Panc1 (cell line): ENCODE measurements around the gene KCNB1. TPM values are rescaled to one million over a fixed set of nuclear protein-coding genes. Genes with fewer than 3 reads are reported as not detected.

Experiments used
- ATAC-seq: fragments of 200-7000 bp; cut with Tn5 transposase; 2 replicates; pipeline ENCODE4 v1.9.1; 2020; ENCODE audit warnings: mild to moderate bottlenecking, moderate library complexity
- BruUV-seq: library from RNA; stranded (reverse); fragments of 400-500 nt; replicated peaks from 2 replicates; lab custom pipeline; 2021; lab: Mats Ljungman, UMichigan
- CTCF ChIA-PET: fragments of 300-600 bp; sonication (Branson Sonifier 250); formaldehyde crosslinking; loops from one replicate; lab custom pipeline; 2022; ENCODE audit warnings: antibody characterized with exemption; lab: Charles Lee
- POLR2A ChIA-PET: fragments of 300-600 bp; sonication (Branson Sonifier 250); formaldehyde crosslinking; loops from one replicate; lab custom pipeline; 2022; ENCODE audit warnings: antibody characterized with exemption; lab: Charles Lee
- DNase-seq: peaks from one replicate; pipeline ENCODE4 v3.0.0-alpha.2; 2010; ENCODE audit warnings: low read depth, low spot score
- H3K27ac ChIP-seq: 2 replicates; pipeline ENCODE4 v1.5.1; 2011; ENCODE audit warnings: mild to moderate bottlenecking, low read length, inconsistent platforms
- H3K27me3 ChIP-seq: fragments of 200-500 bp; sonication (Bioruptor generic); 2 replicates; pipeline ENCODE4 v1.6.0; 2014; ENCODE audit warnings: low read length, inconsistent platforms; ENCODE audit not compliant: control insufficient read depth, insufficient read depth
- H3K36me3 ChIP-seq: fragments of 200-500 bp; sonication (Bioruptor generic); 2 replicates; pipeline ENCODE4 v1.5.1; 2014; ENCODE audit warnings: inconsistent platforms, mild to moderate bottlenecking, low read length, moderate library complexity; ENCODE audit not compliant: control insufficient read depth, insufficient read depth
- H3K4me1 ChIP-seq: 2 replicates; pipeline ENCODE4 v1.5.1; 2011; ENCODE audit warnings: inconsistent platforms, mild to moderate bottlenecking, low read length, moderate library complexity; ENCODE audit not compliant: control insufficient read depth, insufficient read depth
- H3K4me3 ChIP-seq, 2 experiments: 2 replicates each; pipeline ENCODE4 v1.5.1; 2011 to 2012; ENCODE audit warnings: low read depth in 2 of 2, low read length in 2 of 2, mild to moderate bottlenecking in 2 of 2, inconsistent platforms in 1 of 2, moderate library complexity in 1 of 2
- H3K9me3 ChIP-seq: fragments of 200-500 bp; sonication (Bioruptor generic); 2 replicates; pipeline ENCODE4 v1.5.1; 2014; ENCODE audit warnings: low read depth, mild to moderate bottlenecking, inconsistent platforms, low read length, moderate library complexity; ENCODE audit not compliant: control insufficient read depth, insufficient read depth
- POLR2AphosphoS5 ChIP-seq: IDR thresholded peaks from 2 replicates; pipeline ENCODE4 v1.6.1; 2012; ENCODE audit warnings: mild to moderate bottlenecking, low read depth, low read length, moderate library complexity
- SIN3A ChIP-seq: IDR thresholded peaks from 2 replicates; pipeline ENCODE4 v1.6.1; 2012; ENCODE audit warnings: low read depth, mild to moderate bottlenecking, low read length, moderate library complexity, borderline replicate concordance; ENCODE audit not compliant: insufficient read depth
- TCF7L2 ChIP-seq: IDR thresholded peaks from 2 replicates; pipeline ENCODE4 v1.6.1; 2011; ENCODE audit warnings: mild to moderate bottlenecking, low read depth, low read length, inconsistent platforms
- in situ Hi-C: cut with HindIII; loops from 2 replicates; pipeline ENCODE4 v1.10.0; 2016; ENCODE audit warnings: low sequenced_read_pairs, low pct_unique_long_range_greater_than_20kb
- intact Hi-C: fragments of 100-400 bp; cut with micrococcal nuclease; formaldehyde crosslinking; loops from one replicate; pipeline ENCODE4 v1.10.0; 2022; ENCODE audit not compliant: unreplicated experiment
- total RNA-seq: library from RNA; stranded (reverse); gene quantifications from one replicate; pipeline ENCODE4 v1.2.1, GENCODE V29; 2021; ENCODE audit not compliant: unreplicated experiment
- TF ChIP-seq, protein P1 (sequence below), 2 experiments: IDR thresholded peaks; 2 replicates each; pipeline ENCODE4 v1.6.1; 2011 to 2012; ENCODE audit warnings: low read depth in 2 of 2, control low read depth in 1 of 2, low read length in 1 of 2, mild to moderate bottlenecking in 1 of 2, moderate library complexity in 1 of 2; ENCODE audit not compliant: insufficient read depth in 1 of 2
- TF ChIP-seq, protein P2 (sequence below): fragments of 450-650 bp; IDR thresholded peaks from 2 replicates; pipeline ENCODE4 v1.5.1; 2017; ENCODE audit warnings: mild to moderate bottlenecking

Gene KCNB1
- total RNA-seq, 1 experiment from 2014 or later, result 11.1 TPM

DNA sequence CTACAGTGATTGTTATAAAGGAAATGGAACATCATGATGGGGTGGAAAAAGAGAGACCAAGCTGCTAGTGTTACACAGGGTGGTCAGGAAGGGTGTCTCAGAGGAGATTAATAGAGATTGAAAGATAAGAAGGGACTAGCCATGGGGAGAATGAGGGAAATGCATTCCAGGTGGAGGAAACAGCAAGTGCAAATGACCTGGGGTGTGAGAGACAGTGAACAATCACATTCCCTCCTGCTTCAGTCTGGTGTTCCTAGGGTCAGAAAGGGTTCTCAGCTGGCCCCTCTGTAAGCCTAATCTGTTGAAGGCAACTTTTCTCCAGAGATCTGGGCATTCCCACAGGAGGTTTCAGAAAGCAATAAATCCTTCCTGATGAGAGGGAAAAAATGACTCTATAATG is 3.6 kb upstream of the KCNB1 start:
- ChIA-PET CTCF (interaction anchor here (0.9 kb wide), 1 partner anchor 55 kb away, joined by 3 read pairs; no protein-coding TSS in a partner anchor), POLR2A (no interaction called here)
- H3K27ac ChIP-seq, result no peak overlapping the region
- no peak overlapping the region for H3K4me3 ChIP-seq
- DNase-seq (no peak), ATAC-seq (no peak)
- in situ Hi-C loops, result no loop called here
- TF ChIP-seq, protein P1, sequence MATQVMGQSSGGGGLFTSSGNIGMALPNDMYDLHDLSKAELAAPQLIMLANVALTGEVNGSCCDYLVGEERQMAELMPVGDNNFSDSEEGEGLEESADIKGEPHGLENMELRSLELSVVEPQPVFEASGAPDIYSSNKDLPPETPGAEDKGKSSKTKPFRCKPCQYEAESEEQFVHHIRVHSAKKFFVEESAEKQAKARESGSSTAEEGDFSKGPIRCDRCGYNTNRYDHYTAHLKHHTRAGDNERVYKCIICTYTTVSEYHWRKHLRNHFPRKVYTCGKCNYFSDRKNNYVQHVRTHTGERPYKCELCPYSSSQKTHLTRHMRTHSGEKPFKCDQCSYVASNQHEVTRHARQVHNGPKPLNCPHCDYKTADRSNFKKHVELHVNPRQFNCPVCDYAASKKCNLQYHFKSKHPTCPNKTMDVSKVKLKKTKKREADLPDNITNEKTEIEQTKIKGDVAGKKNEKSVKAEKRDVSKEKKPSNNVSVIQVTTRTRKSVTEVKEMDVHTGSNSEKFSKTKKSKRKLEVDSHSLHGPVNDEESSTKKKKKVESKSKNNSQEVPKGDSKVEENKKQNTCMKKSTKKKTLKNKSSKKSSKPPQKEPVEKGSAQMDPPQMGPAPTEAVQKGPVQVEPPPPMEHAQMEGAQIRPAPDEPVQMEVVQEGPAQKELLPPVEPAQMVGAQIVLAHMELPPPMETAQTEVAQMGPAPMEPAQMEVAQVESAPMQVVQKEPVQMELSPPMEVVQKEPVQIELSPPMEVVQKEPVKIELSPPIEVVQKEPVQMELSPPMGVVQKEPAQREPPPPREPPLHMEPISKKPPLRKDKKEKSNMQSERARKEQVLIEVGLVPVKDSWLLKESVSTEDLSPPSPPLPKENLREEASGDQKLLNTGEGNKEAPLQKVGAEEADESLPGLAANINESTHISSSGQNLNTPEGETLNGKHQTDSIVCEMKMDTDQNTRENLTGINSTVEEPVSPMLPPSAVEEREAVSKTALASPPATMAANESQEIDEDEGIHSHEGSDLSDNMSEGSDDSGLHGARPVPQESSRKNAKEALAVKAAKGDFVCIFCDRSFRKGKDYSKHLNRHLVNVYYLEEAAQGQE (IDR thresholded peaks at IDR 0.05; ENCODE audit: insufficient read depth in 1 of 2, low read depth in 2 of 2, low read length in 1 of 2), result no peak
- TF ChIP-seq SIN3A (no peak), POLR2AphosphoS5 (no peak), TCF7L2 (no peak)
- TF ChIP-seq, protein P2, sequence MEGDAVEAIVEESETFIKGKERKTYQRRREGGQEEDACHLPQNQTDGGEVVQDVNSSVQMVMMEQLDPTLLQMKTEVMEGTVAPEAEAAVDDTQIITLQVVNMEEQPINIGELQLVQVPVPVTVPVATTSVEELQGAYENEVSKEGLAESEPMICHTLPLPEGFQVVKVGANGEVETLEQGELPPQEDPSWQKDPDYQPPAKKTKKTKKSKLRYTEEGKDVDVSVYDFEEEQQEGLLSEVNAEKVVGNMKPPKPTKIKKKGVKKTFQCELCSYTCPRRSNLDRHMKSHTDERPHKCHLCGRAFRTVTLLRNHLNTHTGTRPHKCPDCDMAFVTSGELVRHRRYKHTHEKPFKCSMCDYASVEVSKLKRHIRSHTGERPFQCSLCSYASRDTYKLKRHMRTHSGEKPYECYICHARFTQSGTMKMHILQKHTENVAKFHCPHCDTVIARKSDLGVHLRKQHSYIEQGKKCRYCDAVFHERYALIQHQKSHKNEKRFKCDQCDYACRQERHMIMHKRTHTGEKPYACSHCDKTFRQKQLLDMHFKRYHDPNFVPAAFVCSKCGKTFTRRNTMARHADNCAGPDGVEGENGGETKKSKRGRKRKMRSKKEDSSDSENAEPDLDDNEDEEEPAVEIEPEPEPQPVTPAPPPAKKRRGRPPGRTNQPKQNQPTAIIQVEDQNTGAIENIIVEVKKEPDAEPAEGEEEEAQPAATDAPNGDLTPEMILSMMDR, result no peak
- H3K36me3 ChIP-seq, result no peaks in the 10 kb centered on the region
- H3K27me3 ChIP-seq, result peaks cover 3% of the 10 kb centered on the region; the same call in 1 of the 2 replicates
- peaks cover 5% of the 10 kb centered on the region; the same call in 1 of the 2 replicates for H3K4me1 ChIP-seq
- intact Hi-C loops, result no loop called here
- no peaks in the 10 kb centered on the region for H3K9me3 ChIP-seq
- BruUV-seq, result no TSS peak

DNA sequence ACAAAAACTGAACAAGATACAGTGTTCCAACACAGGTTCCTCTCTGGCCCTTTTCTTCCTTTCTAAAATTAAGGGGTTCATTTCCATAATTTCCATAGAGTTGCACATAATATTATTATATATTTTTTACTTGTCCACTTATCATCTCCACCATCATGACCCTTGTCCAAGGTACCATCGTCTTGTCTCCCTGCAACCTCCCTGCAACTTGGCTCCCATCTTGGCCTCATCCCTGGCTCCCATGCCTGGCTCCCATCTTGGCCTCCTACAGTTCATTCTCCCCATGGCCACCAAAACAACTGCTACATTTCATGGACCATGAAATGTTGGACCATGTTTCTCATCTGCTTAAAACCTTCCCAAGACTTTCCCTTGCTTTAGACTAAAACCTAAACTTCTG is 3.1 kb upstream of the KCNB1 start:
- intact Hi-C loops (loop anchor here (2.0 kb wide), 1 partner anchor 151 kb away; no protein-coding TSS in a partner anchor), in situ Hi-C loops (no loop called here)
- CTCF ChIA-PET, result interaction anchor here (0.6 to 2.5 kb wide), 5 partner anchors 23 to 143 kb away, joined by 3 to 30 read pairs (median 4); no protein-coding TSS in a partner anchor
- no TSS peak for BruUV-seq
- Histone ChIP-seq H3K27me3 (peaks cover 3% of the 10 kb centered on the region; the same call in 1 of the 2 replicates), H3K27ac (no peak overlapping the region), H3K4me3 (no peak overlapping the region), H3K9me3 (no peaks in the 10 kb centered on the region), H3K36me3 (no peaks in the 10 kb centered on the region), H3K4me1 (peaks cover 6% of the 10 kb centered on the region)
- TF ChIP-seq TCF7L2 (no peak), POLR2AphosphoS5 (no peak)
- TF ChIP-seq, protein P1 (IDR thresholded peaks at IDR 0.05; ENCODE audit: insufficient read depth in 1 of 2, low read depth in 2 of 2, low read length in 1 of 2), result peak; percentile 34 to 43; a peak in 2 of 4 replicates
- POLR2A ChIA-PET, result no interaction called here
- DNase-seq (no peak), ATAC-seq (no peak)
